Right lobe of liver (tissue), 6 donors: ENCODE data around the gene FAM181A. TPM values are rescaled to one million over a fixed set of nuclear protein-coding genes. Genes with fewer than 3 reads are reported as not detected.

Experiments
- ATAC-seq, 4 donors: fragments of 200-7000 bp; cut with Tn5 transposase; one replicate each; pipeline ENCODE4 v1.9.1; 2020; ENCODE audit warnings: mild to moderate bottlenecking in 4 of 4, moderate library complexity in 4 of 4
- DNase-seq, 3 donors: peaks; one replicate each; pipeline ENCODE4 v3.0.0-alpha.2; 2020
- H3K27ac ChIP-seq, 3 donors: fragments of 200-600 bp; one replicate each; pipeline ENCODE4 v1.8.0; 2022
- H3K27me3 ChIP-seq, 2 donors: fragments of 200-600 bp; one replicate each; pipeline ENCODE4 v1.8.0; 2022
- H3K36me3 ChIP-seq, 4 donors: fragments of 200-600 bp; sonication (generic) in 1 of 4; one replicate each; pipeline versions ENCODE4 v1.5.1 to v1.8.0; 2017 to 2022; ENCODE audit warnings: control low read depth in 1 of 4
- H3K4me1 ChIP-seq, 4 donors: fragments of 200-600 bp; sonication (generic) in 1 of 4; one replicate each; pipeline versions ENCODE4 v1.5.1 to v1.8.0; 2017 to 2022; ENCODE audit warnings: control low read depth in 1 of 4
- H3K4me3 ChIP-seq, 3 donors: fragments of 200-600 bp; one replicate each; pipeline ENCODE4 v1.8.0; 2022
- H3K9me3 ChIP-seq, 4 donors: fragments of 200-600 bp; sonication (generic) in 1 of 4; one replicate each; pipeline versions ENCODE4 v1.5.1 to v1.8.0; 2017 to 2022; ENCODE audit warnings: control low read depth in 1 of 4
- POLR2A ChIP-seq: fragments of 450-650 bp; IDR thresholded peaks from one replicate; pipeline ENCODE4 v1.6.1; 2017; ENCODE audit warnings: antibody characterized with exemption, mild to moderate bottlenecking
- WGBS: methylation state at CpG from one replicate; pipeline ENCODE4 v1.1.6; 2018; ENCODE audit warnings: low coverage, low lambda C conversion rate; ENCODE audit not compliant: insufficient coverage; ENCODE audit errors: missing lambda C conversion rate; 5-methylcytosine and 5-hydroxymethylcytosine counted together
- intact Hi-C, 2 donors: fragments of 100-400 bp; cut with DNase I; formaldehyde crosslinking; loops; one replicate each; pipeline versions ENCODE4 v1.11.2 to v1.14.1; 2022
- total RNA-seq, 6 experiments: library from RNA; depleted of rRNA in 2 of 6; stranded (reverse); fragments of >200 nt in 2 of 6; fragmentation: NEBNext Ultra II Directional in 3 of 6; extraction: Animal tissue kit (Norgen Biotek cat#: 25700) in 3 of 6; gene quantifications; one replicate each; pipeline versions ENCODE4 v1.1.0 to v1.2.4, GENCODE V29; 2016 to 2023
- TF ChIP-seq, protein P1 (sequence below), 4 donors: fragments of 200-600 bp in 3 of 4; fragments of 450-650 bp in 1 of 4; IDR thresholded peaks; one replicate each; pipeline versions ENCODE4 v1.5.1 to v1.8.0; 2016 to 2022; ENCODE audit warnings: antibody characterized with exemption in 4 of 4, mild to moderate bottlenecking in 2 of 4
- donor health status: DM: no; HTN: yes; CAD: no.
- donor health status: DM: no; HTN: no; CAD: no.
- donor health status: DM: no; HTN: no; CAD: no.
- donor health status: DM: no; HTN: yes; CAD: no.
- donor health status: DM: no; HTN: yes; CAD: no.

The FAM181A gene
- total RNA-seq, 6 experiments from 2014 or later: not detected

DNA sequence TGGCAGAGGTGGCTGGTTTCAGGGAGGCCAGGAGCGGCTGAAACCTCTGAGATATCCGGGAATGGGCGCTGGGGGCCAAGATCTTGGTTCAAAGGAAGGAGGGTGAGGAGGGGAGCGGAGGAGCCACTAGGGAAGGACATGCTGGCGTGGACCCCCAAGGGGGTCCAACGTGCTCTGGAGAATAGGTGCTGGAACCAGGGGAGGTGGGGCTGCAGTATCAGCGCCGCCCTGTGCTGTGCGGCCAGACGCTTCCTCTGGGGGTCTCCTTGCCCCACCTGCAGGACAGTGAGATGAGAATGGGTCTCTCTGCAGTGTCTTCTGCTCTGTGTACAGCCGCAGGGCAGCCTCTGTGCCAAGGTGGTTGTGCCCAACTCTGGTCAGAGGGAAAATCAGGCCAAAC lies 2.5 kb downstream of the FAM181A start:
- no peaks in the 10 kb centered on the region for H3K9me3 ChIP-seq
- no peaks in the 10 kb centered on the region for H3K36me3 ChIP-seq
- no peak overlapping the region for H3K27ac ChIP-seq
- DNase-seq (no peak), ATAC-seq (no peak)
- no peaks in the 10 kb centered on the region for H3K27me3 ChIP-seq
- intact Hi-C loops: no loop called here
- H3K4me1 ChIP-seq: no peaks in the 10 kb centered on the region
- no peak overlapping the region for H3K4me3 ChIP-seq
- TF ChIP-seq, protein P1, sequence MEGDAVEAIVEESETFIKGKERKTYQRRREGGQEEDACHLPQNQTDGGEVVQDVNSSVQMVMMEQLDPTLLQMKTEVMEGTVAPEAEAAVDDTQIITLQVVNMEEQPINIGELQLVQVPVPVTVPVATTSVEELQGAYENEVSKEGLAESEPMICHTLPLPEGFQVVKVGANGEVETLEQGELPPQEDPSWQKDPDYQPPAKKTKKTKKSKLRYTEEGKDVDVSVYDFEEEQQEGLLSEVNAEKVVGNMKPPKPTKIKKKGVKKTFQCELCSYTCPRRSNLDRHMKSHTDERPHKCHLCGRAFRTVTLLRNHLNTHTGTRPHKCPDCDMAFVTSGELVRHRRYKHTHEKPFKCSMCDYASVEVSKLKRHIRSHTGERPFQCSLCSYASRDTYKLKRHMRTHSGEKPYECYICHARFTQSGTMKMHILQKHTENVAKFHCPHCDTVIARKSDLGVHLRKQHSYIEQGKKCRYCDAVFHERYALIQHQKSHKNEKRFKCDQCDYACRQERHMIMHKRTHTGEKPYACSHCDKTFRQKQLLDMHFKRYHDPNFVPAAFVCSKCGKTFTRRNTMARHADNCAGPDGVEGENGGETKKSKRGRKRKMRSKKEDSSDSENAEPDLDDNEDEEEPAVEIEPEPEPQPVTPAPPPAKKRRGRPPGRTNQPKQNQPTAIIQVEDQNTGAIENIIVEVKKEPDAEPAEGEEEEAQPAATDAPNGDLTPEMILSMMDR (IDR thresholded peaks at IDR 0.05): no peak
- TF ChIP-seq POLR2A: no peak
- 79% methylated on average over 6 of the region's 11 CpGs for WGBS

- Histone ChIP-seq H3K27me3 (no peaks in the 10 kb centered on the region), H3K9me3 (no peaks in the 10 kb centered on the region), H3K4me1 (no peaks in the 10 kb centered on the region), H3K27ac (no peak overlapping the region), H3K36me3 (no peaks in the 10 kb centered on the region), H3K4me3 (no peak overlapping the region)
- no peak for DNase-seq
- intact Hi-C loops: no loop called here
- TF ChIP-seq POLR2A: no peak
- TF ChIP-seq, protein P1 (IDR thresholded peaks at IDR 0.05): no peak
- ATAC-seq: no peak
- WGBS: 17% methylated on average over 1 of the region's 8 CpGs
These were observed 3.3 kb downstream of the FAM181A start for GRCh38 chr14:93930296-93930988.

DNA sequence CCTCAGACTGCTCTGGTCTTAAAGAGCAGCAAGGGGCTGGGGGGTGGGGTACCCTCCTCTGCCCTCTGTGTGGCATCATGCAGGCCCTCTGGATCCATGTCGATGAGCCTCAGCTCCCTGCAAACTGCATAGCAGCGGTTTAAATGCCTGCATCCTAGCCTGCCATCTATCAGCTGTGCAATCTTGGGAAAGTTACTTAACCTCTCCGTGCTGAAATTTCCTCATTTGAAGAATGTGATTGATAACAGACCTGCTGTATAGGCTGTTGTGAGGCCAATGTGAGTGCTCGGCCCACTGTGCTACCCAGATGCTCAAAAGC lies 3.8 kb downstream of the FAM181A start:
- intact Hi-C loops: no loop called here

DNA sequence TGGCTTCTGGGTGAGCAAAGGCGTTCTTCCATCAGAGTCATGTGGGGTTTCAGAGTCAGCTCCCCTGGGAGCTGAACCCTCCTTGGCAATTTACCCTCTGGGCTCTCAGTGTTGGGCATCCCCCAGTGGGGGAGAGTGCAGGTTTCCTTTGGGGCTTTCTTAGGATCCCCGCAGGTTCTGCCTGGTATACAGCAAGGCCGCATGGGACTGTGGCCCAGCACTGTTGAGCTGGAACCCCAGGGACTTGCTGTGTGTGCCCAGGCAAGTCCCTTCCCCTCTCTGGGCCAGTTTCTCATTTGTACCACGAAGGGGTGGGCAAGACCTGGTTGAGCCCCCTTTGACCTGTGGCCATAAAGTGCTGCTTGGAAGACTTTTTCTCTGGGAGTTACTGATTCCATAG lies 5.5 kb downstream of the FAM181A start:
- intact Hi-C loops: no loop called here
- no peak overlapping the region for H3K27ac ChIP-seq
- H3K9me3 ChIP-seq: no peaks in the 10 kb centered on the region
- H3K36me3 ChIP-seq: no peaks in the 10 kb centered on the region
- H3K27me3 ChIP-seq: no peaks in the 10 kb centered on the region
- no peak for DNase-seq
- H3K4me3 ChIP-seq: no peak overlapping the region
- no peak for TF ChIP-seq POLR2A
- TF ChIP-seq, protein P1 (IDR thresholded peaks at IDR 0.05): no peak
- ATAC-seq: no peak
- no peaks in the 10 kb centered on the region for H3K4me1 ChIP-seq
- 80% methylated on average over 2 of the region's 4 CpGs for WGBS

More for the DNA sequence above, 3.8 kb downstream of the FAM181A start:
- no peak for ATAC-seq
- no CpG with 5 or more reads among the region's 4 CpGs for WGBS
- H3K27me3 ChIP-seq: no peaks in the 10 kb centered on the region
- H3K4me1 ChIP-seq: no peaks in the 10 kb centered on the region
- no peak overlapping the region for H3K27ac ChIP-seq
- H3K9me3 ChIP-seq: no peaks in the 10 kb centered on the region
- H3K4me3 ChIP-seq: no peak overlapping the region
- DNase-seq: no peak
- H3K36me3 ChIP-seq: no peaks in the 10 kb centered on the region
- no peak for TF ChIP-seq POLR2A
- TF ChIP-seq, protein P1 (IDR thresholded peaks at IDR 0.05): no peak
